KG1 (cell line): ENCODE results near the gene STARD13.
"Not testable (repeated sequence)": the region's sequence is repeated elsewhere in the genome, so short reads cannot be mapped to it uniquely, and the experiment has no call there.

Experiments
- DNase-seq: peaks from one replicate; lab custom pipeline; 2025; lab: John Stamatoyannopoulos, UW

The STARD13 gene

DNA sequence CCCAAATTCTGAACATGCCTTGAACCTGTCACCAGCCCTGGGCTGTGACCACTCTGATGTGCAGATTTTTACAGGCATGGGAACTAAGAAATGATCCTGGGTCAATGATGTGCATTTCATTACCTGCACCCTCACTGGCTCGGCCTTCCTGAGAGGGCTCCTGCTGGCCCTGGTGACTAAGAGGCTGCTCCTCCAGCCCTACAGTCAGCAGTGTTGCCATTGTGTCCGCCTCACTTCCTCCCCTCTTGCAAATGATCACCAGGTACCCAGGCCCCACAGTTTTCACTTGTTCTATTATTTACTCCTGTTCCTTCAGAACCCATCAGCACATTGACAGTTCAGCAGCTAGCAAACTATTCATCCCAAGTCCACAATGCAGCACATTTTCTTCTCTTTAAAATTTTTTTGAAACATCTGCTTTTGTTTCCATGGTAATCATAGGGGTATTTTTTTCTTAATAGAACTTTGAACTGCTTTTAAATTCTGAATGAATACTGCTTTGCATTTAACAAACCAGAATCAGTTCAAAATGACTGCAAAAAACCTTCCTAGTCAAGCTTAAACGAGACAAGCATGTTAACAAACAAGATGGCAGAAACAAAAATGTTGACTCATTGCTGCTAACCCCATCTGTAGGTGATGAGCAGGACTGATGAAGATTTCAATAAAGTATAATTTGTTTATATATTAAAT is 29.3 kb downstream of the STARD13 start:
- DNase-seq: no peak

GRCh38 chr13:33252135-33252534 is 33.4 kb downstream of the STARD13 start:
- DNase-seq: no peak

DNA sequence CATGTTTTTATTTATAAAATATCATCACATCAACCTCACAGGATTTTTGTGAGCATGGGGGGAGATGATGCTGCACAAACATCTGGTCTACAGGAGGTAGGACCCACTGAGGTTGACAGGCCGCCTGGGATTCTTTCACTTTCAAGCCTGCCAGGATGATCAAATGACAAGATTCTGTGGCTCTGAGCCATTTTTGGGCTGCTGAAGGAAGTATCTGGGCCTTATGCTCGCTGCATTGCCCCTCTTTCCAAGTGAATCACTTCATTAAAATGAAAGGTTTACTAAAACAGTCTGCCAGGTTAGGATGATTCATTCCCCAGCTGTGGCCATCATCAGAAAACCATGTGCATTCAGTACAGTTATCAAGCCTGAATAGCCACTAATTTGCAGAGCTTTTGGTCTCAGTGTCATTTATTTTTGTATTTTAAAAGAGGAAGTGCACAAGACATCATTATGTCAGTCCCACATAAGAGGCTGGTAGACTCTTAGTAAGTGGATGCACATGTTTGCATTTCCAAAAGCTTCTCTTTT is 34.4 kb downstream of the STARD13 start:
- DNase-seq: peak; percentile 4

- DNase-seq: no peak
These were observed 34.9 kb downstream of the STARD13 start for GRCh38 chr13:33250609-33251008.

GRCh38 chr13:33249894-33250293 is 35.7 kb downstream of the STARD13 start:
- no peak for DNase-seq

GRCh38 chr13:33249066-33249465 is 36.5 kb downstream of the STARD13 start:
- DNase-seq: no peak

GRCh38 chr13:33245505-33246158 is 39.9 kb downstream of the STARD13 start:
- no peak for DNase-seq

- no peak for DNase-seq
These were observed 40.7 kb downstream of the STARD13 start for GRCh38 chr13:33244907-33245287.

GRCh38 chr13:33244210-33244906 is 41.2 kb downstream of the STARD13 start:
- no peak for DNase-seq

GRCh38 chr13:33242984-33243617 is 42.5 kb downstream of the STARD13 start:
- no peak for DNase-seq

GRCh38 chr13:33242372-33242771 is 43.2 kb downstream of the STARD13 start:
- DNase-seq: not testable (repeated sequence)

- DNase-seq: no peak
These were observed 49.5 kb downstream of the STARD13 start for GRCh38 chr13:33236021-33236420.

- DNase-seq: no peak
These were observed 50.0 kb downstream of the STARD13 start for GRCh38 chr13:33235564-33235963.

DNA sequence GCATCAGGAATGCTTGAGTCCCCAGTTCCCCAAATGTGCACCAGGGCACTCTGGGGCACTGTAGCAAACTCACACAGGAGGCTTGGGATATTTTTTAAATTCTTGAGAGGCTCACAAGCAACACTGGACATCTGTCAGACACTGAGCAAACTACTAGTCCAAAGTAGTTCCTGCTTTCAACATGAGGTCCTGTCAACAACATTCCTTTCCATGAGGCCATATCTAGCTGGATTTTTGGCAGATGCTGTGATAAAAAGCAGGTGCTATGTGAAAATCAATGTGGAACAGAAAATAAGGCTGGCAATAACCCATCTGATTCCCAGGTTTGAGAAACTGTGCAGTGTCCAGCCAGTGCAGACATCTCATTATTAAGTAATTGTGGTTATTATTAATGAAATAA is 50.5 kb downstream of the STARD13 start:
- no peak for DNase-seq

- DNase-seq: no peak
These were observed 52.0 kb downstream of the STARD13 start for GRCh38 chr13:33233547-33233946.

- DNase-seq: no peak
These were observed 52.7 kb downstream of the STARD13 start for GRCh38 chr13:33232883-33233282.

- no peak for DNase-seq
These were observed 54.2 kb downstream of the STARD13 start for GRCh38 chr13:33231339-33231738.

DNA sequence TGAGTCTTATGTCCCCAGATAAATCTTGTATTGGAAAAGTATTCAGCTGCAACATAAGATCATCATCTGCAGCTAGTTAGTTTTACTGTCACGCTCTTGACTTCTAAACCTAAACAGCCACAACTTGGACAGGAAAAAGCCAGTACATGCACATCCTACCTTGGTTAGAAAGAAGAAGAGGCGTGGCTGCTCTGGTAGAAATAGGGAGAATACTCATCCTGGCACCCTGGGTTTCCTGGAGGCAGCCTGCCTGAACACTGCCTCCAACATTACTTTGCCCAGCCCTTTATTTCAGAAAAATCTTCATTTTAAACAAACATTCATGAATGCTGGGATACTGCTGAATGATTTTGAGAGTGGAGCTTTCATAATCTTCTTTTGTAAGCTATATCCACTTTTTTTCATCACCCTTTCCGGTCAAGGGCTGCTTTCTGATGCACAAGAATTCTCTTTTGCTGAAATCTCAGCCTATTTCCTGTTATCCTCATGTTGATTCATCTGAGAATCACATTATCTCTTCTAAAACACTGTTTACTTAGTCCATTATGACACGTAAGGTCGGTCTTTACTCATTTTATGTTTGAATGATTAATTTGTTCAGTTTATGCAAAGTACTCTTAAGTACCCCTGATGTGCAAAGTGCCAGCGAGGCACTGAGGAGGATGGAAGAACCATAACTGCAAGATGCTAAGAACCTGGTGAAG is 55.2 kb downstream of the STARD13 start:
- no peak for DNase-seq

DNA sequence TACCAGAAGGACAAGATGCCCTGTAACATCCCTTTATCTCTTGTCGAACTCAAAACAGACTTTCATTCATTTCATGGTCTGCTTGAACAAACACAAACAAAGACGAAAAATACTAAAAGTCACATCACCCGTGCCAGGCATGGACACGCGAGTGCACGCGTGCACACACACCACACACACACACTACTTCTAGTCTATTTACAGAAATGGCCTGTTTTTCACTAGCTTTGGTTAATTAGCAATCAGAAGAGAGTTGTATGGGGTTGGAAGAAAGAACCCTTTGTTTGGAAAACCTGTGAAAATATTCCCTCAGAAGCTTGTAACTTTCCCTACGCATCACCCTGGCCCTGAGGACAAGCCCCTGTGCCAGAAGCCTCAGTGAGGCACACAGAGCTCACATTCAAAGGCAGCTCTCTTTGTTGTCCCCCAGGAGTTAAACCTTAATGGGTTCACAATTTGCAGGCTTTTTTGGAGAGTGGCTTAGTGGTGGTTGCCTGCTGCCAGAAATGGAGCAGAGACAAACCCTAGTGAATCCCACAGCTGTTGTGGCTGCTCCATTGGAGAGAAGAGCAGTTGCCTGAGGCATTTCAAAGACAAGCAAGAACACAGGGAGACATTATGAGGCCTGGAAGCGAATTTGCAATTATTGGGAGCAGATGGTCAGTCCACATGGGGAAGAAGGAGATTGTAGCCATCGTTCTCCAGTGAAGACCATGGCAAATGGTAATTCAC is 55.9 kb downstream of the STARD13 start:
- no peak for DNase-seq

DNA sequence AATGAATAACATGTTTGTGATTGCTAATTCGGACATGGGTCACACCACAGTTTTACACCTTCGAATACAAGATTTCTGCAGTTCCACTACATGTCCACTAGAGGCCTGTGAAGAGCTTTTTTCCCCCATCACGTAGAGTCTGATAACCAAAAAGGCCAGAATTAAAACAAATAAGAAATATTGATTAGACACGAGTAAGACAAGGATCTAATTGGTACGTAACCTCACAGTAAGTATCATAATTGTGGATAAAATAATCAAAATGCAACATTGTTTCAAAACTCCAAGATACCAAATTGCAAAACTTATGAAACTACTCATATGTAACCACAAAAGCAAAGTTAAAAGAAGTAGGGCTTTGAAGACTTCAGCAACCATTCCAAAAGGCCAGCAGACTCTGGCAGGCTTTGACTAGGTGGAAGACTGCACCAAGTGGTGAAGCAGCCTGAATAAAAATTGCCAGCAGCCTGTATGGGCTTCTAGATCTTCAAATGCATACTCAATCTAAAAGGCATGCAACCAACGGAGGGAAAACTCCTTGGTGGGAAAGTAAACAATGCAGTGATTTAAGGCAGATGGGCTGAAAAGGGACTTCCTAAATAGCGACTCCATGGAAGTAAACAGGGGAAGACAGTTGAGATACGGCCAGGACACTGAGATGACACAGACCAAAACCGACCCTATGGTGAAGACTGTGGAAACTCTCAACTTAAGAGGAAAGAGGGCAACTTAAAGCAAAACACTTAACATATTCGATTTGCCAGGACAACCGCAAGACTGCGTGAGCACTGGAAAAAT is 56.7 kb downstream of the STARD13 start:
- peak; percentile 9 for DNase-seq
